HEK293T (cell line): ENCODE measurements around the gene PAPPA.

Experiments
- CTCF ChIA-PET: fragments of 350-600 bp; formaldehyde crosslinking; extraction: SDS; loops from one replicate; lab custom pipeline; 2021; ENCODE audit warnings: antibody characterized with exemption, inconsistent platforms; lab: Yijun Ruan, JAX
- POLR2A ChIA-PET: fragments of 350-600 bp; formaldehyde crosslinking; extraction: SDS; loops from one replicate; lab custom pipeline; 2020; ENCODE audit warnings: antibody characterized with exemption, inconsistent platforms; lab: Yijun Ruan, JAX
- DNase-seq: peaks from one replicate; pipeline ENCODE4 v3.0.0; 2012; ENCODE audit warnings: mixed read lengths; ENCODE audit errors: extremely low spot score
- ARNT ChIP-seq: fragments of 450-650 bp; IDR thresholded peaks from 2 replicates; pipeline ENCODE4 v1.6.1; 2017; ENCODE audit warnings: mild to moderate bottlenecking
- BHLHE40 ChIP-seq: fragments of 450-650 bp; IDR thresholded peaks from 2 replicates; pipeline ENCODE4 v1.6.1; 2016; ENCODE audit warnings: mild to moderate bottlenecking, moderate library complexity, borderline replicate concordance
- CTBP1 ChIP-seq: fragments of 450-650 bp; IDR thresholded peaks from 2 replicates; pipeline ENCODE4 v1.6.1; 2016; ENCODE audit warnings: borderline replicate concordance
- ELF4 ChIP-seq: fragments of 450-650 bp; IDR thresholded peaks from 2 replicates; pipeline ENCODE4 v1.6.1; 2017; ENCODE audit warnings: antibody characterized with exemption
- FOXA1 ChIP-seq: fragments of 450-650 bp; IDR thresholded peaks from 2 replicates; pipeline ENCODE4 v1.6.1; 2016; ENCODE audit warnings: mild to moderate bottlenecking
- FOXK2 ChIP-seq: fragments of 450-650 bp; IDR thresholded peaks from 2 replicates; pipeline ENCODE4 v1.6.1; 2016; ENCODE audit warnings: mild to moderate bottlenecking
- FOXM1 ChIP-seq: fragments of 450-650 bp; IDR thresholded peaks from 2 replicates; pipeline ENCODE4 v1.6.1; 2017; ENCODE audit warnings: mild to moderate bottlenecking, borderline replicate concordance
- HDGF ChIP-seq: fragments of 450-650 bp; IDR thresholded peaks from 2 replicates; pipeline ENCODE4 v1.6.1; 2017; ENCODE audit warnings: antibody characterized with exemption, borderline replicate concordance
- L3MBTL2 ChIP-seq: fragments of 450-650 bp; conservative IDR thresholded peaks from 2 replicates; pipeline ENCODE4 v1.6.1; 2016; ENCODE audit warnings: mild to moderate bottlenecking
- LEF1 ChIP-seq: fragments of 450-650 bp; IDR thresholded peaks from 2 replicates; pipeline ENCODE4 v1.6.1; 2017; ENCODE audit warnings: mild to moderate bottlenecking, borderline replicate concordance
- NFRKB ChIP-seq: fragments of 450-650 bp; IDR thresholded peaks from 2 replicates; pipeline ENCODE4 v1.6.1; 2016; ENCODE audit warnings: mild to moderate bottlenecking, moderate library complexity
- SP1 ChIP-seq: fragments of 450-650 bp; IDR thresholded peaks from 2 replicates; pipeline ENCODE4 v1.6.1; 2017
- SUZ12 ChIP-seq: fragments of 450-650 bp; IDR thresholded peaks from 2 replicates; pipeline ENCODE4 v1.6.1; 2016; ENCODE audit warnings: mild to moderate bottlenecking
- TARDBP ChIP-seq: fragments of 450-650 bp; IDR thresholded peaks from 2 replicates; pipeline ENCODE4 v1.6.1; 2016
- ZNF384 ChIP-seq: fragments of 450-650 bp; IDR thresholded peaks from 2 replicates; pipeline ENCODE4 v1.6.1; 2016
- TF ChIP-seq, protein P1 (sequence below): fragments of 450-650 bp; IDR thresholded peaks from 2 replicates; pipeline ENCODE4 v1.6.1; 2016

Gene PAPPA, protein sequence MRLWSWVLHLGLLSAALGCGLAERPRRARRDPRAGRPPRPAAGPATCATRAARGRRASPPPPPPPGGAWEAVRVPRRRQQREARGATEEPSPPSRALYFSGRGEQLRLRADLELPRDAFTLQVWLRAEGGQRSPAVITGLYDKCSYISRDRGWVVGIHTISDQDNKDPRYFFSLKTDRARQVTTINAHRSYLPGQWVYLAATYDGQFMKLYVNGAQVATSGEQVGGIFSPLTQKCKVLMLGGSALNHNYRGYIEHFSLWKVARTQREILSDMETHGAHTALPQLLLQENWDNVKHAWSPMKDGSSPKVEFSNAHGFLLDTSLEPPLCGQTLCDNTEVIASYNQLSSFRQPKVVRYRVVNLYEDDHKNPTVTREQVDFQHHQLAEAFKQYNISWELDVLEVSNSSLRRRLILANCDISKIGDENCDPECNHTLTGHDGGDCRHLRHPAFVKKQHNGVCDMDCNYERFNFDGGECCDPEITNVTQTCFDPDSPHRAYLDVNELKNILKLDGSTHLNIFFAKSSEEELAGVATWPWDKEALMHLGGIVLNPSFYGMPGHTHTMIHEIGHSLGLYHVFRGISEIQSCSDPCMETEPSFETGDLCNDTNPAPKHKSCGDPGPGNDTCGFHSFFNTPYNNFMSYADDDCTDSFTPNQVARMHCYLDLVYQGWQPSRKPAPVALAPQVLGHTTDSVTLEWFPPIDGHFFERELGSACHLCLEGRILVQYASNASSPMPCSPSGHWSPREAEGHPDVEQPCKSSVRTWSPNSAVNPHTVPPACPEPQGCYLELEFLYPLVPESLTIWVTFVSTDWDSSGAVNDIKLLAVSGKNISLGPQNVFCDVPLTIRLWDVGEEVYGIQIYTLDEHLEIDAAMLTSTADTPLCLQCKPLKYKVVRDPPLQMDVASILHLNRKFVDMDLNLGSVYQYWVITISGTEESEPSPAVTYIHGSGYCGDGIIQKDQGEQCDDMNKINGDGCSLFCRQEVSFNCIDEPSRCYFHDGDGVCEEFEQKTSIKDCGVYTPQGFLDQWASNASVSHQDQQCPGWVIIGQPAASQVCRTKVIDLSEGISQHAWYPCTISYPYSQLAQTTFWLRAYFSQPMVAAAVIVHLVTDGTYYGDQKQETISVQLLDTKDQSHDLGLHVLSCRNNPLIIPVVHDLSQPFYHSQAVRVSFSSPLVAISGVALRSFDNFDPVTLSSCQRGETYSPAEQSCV (N-terminal part only)

DNA sequence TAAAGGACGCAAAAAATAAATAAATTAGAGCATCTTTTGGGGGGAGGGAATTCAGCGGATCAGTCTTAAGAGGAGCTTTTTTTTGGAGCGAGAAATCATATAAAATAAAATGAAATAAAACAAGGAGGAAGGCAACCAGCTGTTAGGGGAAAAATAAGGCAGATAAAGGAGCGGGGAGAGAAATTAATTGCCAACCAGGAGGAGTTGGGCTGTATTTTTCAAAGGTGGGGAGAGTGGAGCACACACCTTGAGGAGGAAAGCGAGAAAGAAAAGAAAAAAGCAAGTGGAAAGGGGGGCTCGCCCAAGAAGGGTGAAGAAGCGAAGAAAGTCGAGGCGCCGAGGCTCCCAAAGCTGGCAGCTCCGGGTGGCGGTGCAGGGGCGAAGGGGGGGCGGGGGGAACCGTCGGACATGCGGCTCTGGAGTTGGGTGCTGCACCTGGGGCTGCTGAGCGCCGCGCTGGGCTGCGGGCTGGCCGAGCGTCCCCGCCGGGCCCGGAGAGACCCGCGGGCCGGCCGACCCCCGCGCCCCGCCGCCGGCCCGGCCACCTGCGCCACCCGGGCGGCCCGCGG is at the start of gene PAPPA:
Gene PAPPA (plus strand): TSS at position 27 of the 569 bp plus-strand sequence. CDS start 382 bp downstream, at position 409.
- no peak for TF ChIP-seq NFRKB
- no peak for TF ChIP-seq ARNT
- no peak for TF ChIP-seq SP1
- TF ChIP-seq FOXA1 = no peak
- DNase-seq = no peak
- CTCF ChIA-PET = interaction anchor here (0.6 to 0.7 kb wide), 2 partner anchors 108 to 940 kb away, joined by 3 to 7 read pairs; no protein-coding TSS in a partner anchor
- POLR2A ChIA-PET = no interaction called here

DNA sequence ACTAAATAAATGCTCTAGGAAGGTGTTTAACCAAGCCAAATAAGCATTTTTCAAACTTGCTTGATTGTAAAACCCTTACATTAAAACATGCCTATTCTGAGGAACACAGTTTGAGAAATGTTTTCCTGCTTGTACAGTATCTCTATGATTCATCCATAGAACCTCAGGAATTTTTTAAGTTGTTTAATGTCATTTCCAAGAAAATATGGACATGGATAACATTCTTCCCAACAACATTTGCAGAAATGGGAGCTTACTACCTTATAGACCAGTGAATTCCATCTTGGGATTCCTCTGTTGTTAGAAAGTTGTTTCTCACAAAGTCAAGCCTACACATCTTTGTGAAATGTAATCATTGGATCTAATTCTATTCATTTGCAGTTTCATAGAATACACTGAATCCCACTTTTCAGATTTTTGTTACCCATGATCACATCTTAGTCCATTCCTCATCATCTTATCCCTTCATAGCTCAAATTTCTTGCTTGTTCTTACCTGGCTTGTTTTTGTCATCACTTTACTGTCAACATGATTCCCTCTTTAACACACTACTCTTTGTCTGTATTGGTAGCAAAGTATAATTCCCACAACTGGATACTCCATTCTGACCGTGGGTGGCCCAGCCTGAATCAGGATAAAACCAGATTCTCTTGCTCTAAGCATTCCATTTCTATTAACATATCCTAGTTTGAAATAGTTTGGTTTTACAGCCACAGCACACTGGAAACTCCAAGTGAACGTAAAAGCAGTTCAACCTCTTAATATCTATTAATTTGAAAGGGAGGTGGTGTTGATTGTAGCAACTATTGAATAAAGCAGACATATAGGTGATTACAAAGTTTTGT is 49.4 kb upstream of the PAPPA start:
- POLR2A ChIA-PET = no interaction called here
- no peak for TF ChIP-seq BHLHE40
- no peak for TF ChIP-seq CTBP1
- no peak for TF ChIP-seq ARNT
- TF ChIP-seq FOXA1 = no peak
- TF ChIP-seq L3MBTL2 = no peak
- no peak for TF ChIP-seq HDGF
- TF ChIP-seq, protein P1, sequence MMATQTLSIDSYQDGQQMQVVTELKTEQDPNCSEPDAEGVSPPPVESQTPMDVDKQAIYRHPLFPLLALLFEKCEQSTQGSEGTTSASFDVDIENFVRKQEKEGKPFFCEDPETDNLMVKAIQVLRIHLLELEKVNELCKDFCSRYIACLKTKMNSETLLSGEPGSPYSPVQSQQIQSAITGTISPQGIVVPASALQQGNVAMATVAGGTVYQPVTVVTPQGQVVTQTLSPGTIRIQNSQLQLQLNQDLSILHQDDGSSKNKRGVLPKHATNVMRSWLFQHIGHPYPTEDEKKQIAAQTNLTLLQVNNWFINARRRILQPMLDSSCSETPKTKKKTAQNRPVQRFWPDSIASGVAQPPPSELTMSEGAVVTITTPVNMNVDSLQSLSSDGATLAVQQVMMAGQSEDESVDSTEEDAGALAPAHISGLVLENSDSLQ = no peak
- no peak for TF ChIP-seq NFRKB
- TF ChIP-seq TARDBP = no peak
- no peak for TF ChIP-seq ZNF384

DNA sequence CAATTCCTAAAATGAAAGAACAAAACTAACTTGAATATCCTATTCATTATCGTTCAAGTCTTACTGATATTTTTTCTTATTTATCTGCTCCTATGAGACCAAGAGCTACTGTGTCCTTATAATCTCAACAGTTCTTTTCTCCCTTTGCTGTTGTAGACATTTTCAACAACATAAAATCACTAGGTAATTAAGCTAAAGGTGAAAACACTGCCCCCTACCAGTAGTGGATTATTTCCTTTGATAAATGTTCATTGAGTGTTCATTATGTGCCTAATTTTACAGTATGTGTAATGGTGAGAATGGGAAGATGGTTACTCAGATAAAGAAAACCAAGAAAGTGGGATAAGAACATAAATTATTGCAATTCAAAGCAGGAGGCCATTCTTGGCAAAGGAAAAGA is 41.4 kb upstream of the PAPPA start:
- ChIA-PET CTCF (no interaction called here), POLR2A (no interaction called here)
- no peak for DNase-seq
- TF ChIP-seq TARDBP = no peak
- no peak for TF ChIP-seq CTBP1
- TF ChIP-seq BHLHE40 = no peak
- no peak for TF ChIP-seq FOXM1
- no peak for TF ChIP-seq L3MBTL2
- TF ChIP-seq LEF1 = no peak
- no peak for TF ChIP-seq FOXK2
- TF ChIP-seq HDGF = no peak
- TF ChIP-seq, protein P1 = no peak
- TF ChIP-seq ZNF384 = no peak
- no peak for TF ChIP-seq SUZ12
- no peak for TF ChIP-seq FOXA1
- no peak for TF ChIP-seq NFRKB

More for the DNA sequence above, 49.4 kb upstream of the PAPPA start:
- CTCF ChIA-PET = no interaction called here
- DNase-seq = no peak

DNA sequence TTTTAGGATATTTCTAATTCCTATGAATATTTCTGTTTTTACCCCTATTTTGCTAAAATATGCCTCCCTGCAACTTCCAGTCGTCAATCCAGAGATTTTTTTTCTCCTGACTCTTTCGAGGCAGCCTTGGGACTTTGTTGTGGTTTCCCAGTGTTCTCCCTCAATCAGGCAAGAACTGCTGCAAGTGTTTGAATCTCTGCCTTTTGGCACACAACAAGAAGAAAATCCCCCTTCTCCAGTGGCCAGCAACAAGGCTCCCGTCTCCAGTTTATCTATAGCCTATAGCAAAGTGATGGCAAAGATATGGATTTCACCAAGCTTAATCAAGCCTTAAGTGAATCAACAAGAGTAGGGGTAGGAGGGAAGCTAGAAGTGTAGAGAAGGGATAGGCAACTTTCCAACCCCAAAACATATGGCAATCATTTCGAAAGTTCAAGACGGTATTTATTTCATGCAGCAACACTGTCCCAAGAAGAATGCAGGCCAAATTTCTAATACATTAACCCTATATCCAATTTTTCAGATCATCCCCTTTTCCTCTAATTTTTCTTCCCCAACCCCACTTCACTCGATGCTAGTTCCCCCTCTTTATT is 37.7 kb upstream of the PAPPA start:
- TF ChIP-seq, protein P1 = no peak
- no peak for TF ChIP-seq TARDBP
- TF ChIP-seq FOXA1 = no peak
- TF ChIP-seq ELF4 = no peak
- no peak for TF ChIP-seq SP1
- no peak for TF ChIP-seq HDGF
- TF ChIP-seq CTBP1 = no peak
- TF ChIP-seq LEF1 = no peak
- CTCF ChIA-PET = interaction anchor here (0.6 kb wide), 1 partner anchor 11 kb away, joined by 4 read pairs; no protein-coding TSS in a partner anchor
- DNase-seq = no peak
- POLR2A ChIA-PET = no interaction called here

DNA sequence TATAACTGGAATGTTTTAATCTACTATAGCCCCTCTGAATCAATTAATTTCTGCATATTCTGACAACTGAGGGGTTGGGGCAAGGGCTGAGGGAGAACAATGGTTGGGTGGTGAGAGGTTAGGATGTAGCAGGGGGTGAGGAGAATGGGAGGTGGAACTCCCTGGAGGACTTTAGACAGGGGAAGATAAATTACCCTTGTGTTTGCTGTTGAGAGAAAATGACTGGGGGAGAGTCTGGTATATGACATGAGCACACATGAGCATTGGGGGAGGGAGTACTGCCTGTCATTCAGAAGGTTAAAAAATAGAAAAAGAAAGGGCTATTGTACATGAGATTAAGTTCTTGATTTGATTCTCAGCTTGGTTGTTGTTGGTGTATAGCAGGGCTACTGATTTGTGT is 37.2 kb upstream of the PAPPA start:
- TF ChIP-seq ELF4 = no peak
- TF ChIP-seq FOXK2 = no peak
- TF ChIP-seq FOXM1 = no peak
- no peak for TF ChIP-seq ZNF384
- no peak for TF ChIP-seq SUZ12
- no peak for TF ChIP-seq SP1
- no peak for DNase-seq
- ChIA-PET CTCF (no interaction called here), POLR2A (no interaction called here)
